ENCODE measurements around the gene PRKCE. TPM values are rescaled to one million over a fixed set of nuclear protein-coding genes. Genes with fewer than 3 reads are reported as not detected.

PRKCE gene
- total and polyA plus RNA-seq, 7 donors = 3.0 to 21.9 (median 15.8) TPM

DNA sequence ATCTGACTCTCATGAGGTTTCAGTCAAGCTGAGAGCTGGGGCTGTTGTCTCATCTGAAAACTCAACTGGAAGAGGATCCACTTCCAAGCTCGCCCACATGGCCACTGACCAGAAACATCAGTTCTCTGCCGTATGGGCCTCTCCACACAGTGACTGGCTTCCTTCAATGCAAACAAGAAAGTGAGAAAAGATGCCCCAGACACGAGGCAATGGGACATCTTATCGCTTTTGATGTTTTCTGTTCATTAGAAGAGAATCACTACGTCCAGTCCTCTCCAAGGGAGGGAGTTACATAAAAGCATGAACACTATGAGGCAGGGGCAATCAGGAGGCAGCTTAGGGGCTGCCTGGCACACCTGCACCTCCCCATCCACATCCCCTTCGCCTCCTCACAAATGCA lies 338.7 kb downstream of the PRKCE start:
- no peak for DNase-seq
- Histone ChIP-seq H3K27ac (no peak overlapping the region), H3K4me1 (peaks cover 0 to 52% (median 36%) of the 10 kb centered on the region in 4 donors), H3K9me3 (no peaks in the 10 kb centered on the region), H3K27me3 (no peaks in the 10 kb centered on the region), H3K36me3 (peaks cover 0 to 8% (median 3%) of the 10 kb centered on the region in 4 donors), H3K4me3 (no peak overlapping the region)
- WGBS, 2 donors = 91 to 92% methylated on average over 6 of the region's 6 CpGs
- intact Hi-C loops (cut with DNase I) = loop anchor here (5.0 kb wide), 1 partner anchor 377 kb away; no protein-coding TSS in a partner anchor
- TF ChIP-seq, protein P1, sequence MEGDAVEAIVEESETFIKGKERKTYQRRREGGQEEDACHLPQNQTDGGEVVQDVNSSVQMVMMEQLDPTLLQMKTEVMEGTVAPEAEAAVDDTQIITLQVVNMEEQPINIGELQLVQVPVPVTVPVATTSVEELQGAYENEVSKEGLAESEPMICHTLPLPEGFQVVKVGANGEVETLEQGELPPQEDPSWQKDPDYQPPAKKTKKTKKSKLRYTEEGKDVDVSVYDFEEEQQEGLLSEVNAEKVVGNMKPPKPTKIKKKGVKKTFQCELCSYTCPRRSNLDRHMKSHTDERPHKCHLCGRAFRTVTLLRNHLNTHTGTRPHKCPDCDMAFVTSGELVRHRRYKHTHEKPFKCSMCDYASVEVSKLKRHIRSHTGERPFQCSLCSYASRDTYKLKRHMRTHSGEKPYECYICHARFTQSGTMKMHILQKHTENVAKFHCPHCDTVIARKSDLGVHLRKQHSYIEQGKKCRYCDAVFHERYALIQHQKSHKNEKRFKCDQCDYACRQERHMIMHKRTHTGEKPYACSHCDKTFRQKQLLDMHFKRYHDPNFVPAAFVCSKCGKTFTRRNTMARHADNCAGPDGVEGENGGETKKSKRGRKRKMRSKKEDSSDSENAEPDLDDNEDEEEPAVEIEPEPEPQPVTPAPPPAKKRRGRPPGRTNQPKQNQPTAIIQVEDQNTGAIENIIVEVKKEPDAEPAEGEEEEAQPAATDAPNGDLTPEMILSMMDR (IDR thresholded peaks at IDR 0.05) = no peak
- TF ChIP-seq POLR2AphosphoS5 (IDR thresholded peaks at IDR 0.05) = no peak
- no peak for TF ChIP-seq POLR2A (IDR thresholded peaks at IDR 0.05)

DNA sequence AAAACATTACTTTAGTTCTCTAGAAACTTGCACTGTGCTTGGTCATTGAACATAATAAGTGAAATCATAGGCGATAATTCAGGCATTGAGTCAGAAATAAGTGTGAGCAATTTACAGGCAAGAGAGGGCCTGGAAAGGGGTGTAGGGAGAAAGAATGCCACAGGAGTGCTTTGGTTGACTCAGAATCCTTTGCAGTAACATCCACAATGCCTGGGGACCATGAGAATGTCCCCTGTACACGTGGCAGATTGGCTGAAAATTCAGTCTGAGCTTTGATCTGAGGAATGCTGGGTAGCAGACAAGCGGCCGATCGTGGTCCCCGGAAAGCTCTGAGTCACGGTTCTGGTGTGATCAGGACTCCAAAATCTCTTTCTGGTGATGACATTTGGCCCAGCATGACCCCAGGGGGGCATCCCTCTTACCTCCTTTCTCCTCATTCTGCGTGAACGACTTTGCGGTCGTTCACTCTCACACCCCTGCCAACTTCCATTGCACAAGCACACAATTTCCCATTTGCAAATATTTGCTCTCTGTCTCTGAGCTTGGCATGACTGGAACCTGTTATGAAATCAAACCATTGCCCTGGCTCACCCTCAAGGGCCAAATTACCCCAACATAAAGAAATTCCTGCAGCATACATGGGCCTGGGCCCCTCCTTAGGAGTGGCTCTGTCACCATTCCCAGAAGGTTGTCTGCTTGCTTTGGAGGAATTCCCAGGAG lies 340.7 kb downstream of the PRKCE start:
- DNase-seq = peak; percentile 70
- H3K36me3 ChIP-seq = peaks cover 0 to 6% (median 3%) of the 10 kb centered on the region in 4 donors
- no peaks in the 10 kb centered on the region for H3K9me3 ChIP-seq
- TF ChIP-seq EP300 (IDR thresholded peaks at IDR 0.05) (no peak), POLR2AphosphoS5 (IDR thresholded peaks at IDR 0.05) (peak in 1 of 4 donors; percentile 29), POLR2A (IDR thresholded peaks at IDR 0.05) (no peak)
- TF ChIP-seq, protein P1 (IDR thresholded peaks at IDR 0.05) = no peak
- intact Hi-C loops (cut with DNase I) = loop anchor here (2.0 to 5.0 kb wide), 3 partner anchors 347 to 469 kb away; no protein-coding TSS in a partner anchor
- H3K27me3 ChIP-seq = no peaks in the 10 kb centered on the region
- H3K4me1 ChIP-seq = peaks cover 0 to 52% (median 36%) of the 10 kb centered on the region in 4 donors
- 15 to 58% methylated on average over 11 of the region's 11 CpGs for WGBS, 2 donors
- H3K27ac ChIP-seq = peak overlapping the region; percentile 61 to 72 (median 68)
- H3K4me3 ChIP-seq = no peak overlapping the region

DNA sequence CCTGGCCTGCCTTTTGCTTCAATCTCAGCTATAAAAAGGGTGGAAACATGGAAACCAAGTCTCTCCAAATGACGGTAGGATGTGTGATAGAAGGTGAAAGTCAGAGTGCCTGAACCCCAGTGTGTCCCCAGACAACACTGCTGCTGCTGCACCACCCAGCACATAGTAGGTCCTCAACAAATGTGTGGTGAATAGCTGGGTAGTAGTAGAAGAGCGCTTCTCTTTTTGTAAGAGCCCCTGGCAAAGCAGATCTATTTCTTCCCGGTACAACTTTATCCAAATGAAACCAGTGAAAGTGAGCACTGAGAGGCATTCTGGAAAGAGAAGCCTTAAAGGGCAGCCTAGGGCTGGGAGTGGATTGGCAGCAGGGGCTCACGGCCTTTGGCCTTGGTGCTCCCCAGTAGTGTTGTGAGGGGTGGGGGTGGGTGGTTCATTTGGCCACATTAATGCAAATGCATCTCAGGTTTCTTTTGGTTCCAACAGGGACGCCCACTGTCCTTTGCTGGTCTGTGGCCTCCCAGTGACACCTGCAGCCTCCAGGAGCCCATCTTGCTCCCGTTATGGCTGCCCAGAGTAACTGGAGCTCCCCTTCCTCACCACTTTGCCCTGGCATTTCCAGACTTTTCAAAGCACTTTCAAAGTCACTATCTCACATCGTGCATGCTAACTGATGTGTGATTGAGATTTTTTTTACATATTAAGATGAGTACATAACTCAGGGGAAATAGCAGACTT lies 341.4 kb downstream of the PRKCE start:
- H3K27ac ChIP-seq = peak overlapping the region; percentile 61 to 72 (median 68)
- H3K36me3 ChIP-seq = peaks cover 0 to 6% (median 3%) of the 10 kb centered on the region in 4 donors
- no peak for DNase-seq
- H3K4me1 ChIP-seq = peaks cover 0 to 50% (median 36%) of the 10 kb centered on the region in 4 donors
- H3K4me3 ChIP-seq = no peak overlapping the region
- H3K27me3 ChIP-seq = no peaks in the 10 kb centered on the region
- no peak for TF ChIP-seq POLR2A (IDR thresholded peaks at IDR 0.05)
- no peak for TF ChIP-seq POLR2AphosphoS5 (IDR thresholded peaks at IDR 0.05)
- TF ChIP-seq, protein P1 (IDR thresholded peaks at IDR 0.05) = no peak
- WGBS, 2 donors = 17 to 57% methylated on average over 7 of the region's 7 CpGs
- no peaks in the 10 kb centered on the region for H3K9me3 ChIP-seq
- intact Hi-C loops (cut with DNase I) = loop anchor here (2.0 to 5.0 kb wide), 3 partner anchors 348 to 468 kb away; no protein-coding TSS in a partner anchor

DNA sequence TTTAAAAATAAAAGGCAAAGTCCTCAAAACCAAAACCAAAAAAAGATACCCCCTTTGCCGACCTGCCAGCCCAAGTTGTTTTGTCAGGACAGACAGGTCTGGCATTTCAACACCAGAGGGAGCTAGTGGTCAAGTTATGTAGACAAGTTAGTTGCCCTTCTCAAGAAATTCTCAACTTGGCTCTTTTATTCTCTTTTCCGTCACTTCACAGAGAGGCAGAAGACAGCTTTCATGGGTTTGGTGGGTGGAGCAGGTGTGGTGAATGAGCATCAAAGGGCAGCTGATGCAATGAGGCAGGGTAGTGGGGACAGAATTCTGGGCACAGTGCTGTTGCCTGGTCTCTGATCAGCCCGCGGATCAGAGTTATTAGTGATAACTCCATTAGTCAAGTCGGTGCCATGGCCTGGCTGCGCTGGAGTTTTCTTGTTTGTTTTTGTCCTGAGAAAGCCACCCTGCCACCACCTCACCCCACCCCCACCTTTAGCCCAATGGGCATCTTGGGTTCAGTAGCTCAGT lies 342.1 kb downstream of the PRKCE start:
- Histone ChIP-seq H3K4me1 (peaks cover 0 to 44% (median 35%) of the 10 kb centered on the region in 4 donors), H3K36me3 (peaks cover 0 to 6% (median 3%) of the 10 kb centered on the region in 4 donors), H3K9me3 (no peaks in the 10 kb centered on the region), H3K4me3 (no peak overlapping the region), H3K27ac (peak overlapping the region in 2 of 4 donors; percentile 69 to 72), H3K27me3 (no peaks in the 10 kb centered on the region)
- TF ChIP-seq EP300 (IDR thresholded peaks at IDR 0.05) = no peak
- TF ChIP-seq, protein P1 (IDR thresholded peaks at IDR 0.05) = peak; percentile 63 to 84 (median 74)
- intact Hi-C loops (cut with DNase I) = loop anchor here (2.0 to 5.0 kb wide), 3 partner anchors 349 to 467 kb away; no protein-coding TSS in a partner anchor
- WGBS, 2 donors = 36 to 60% methylated on average over 6 of the region's 6 CpGs
- DNase-seq = peak; percentile 76

Data from sigmoid colon (tissue), 7 donors.